HL-60 (cell line): Measurements from ENCODE around the gene PIGK.

Experiments
- DNase-seq, 2 experiments: peaks; one replicate each; pipeline ENCODE4 v3.0.0-alpha.2; 2010 to 2020; ENCODE audit warnings: low read depth in 1 of 2, low spot score in 1 of 2
- H3K27ac ChIP-seq: fragments of 250-450 bp; sonication (Bioruptor Pico); replicated peaks from 2 replicates; pipeline ENCODE4 v1.5.1; 2020; ENCODE audit warnings: mild to moderate bottlenecking, moderate library complexity
- H3K27me3 ChIP-seq: fragments of 250-450 bp; sonication (Bioruptor Pico); 2 replicates; pipeline ENCODE4 v1.5.1; 2021; ENCODE audit warnings: mild to moderate bottlenecking, moderate library complexity; ENCODE audit not compliant: insufficient read depth, poor library complexity, severe bottlenecking
- H3K4me3 ChIP-seq: replicated peaks from 2 replicates; pipeline ENCODE4 v1.5.1; 2011; ENCODE audit warnings: mild to moderate bottlenecking, control low read depth, low read length; ENCODE audit not compliant: insufficient read depth
- CTCF ChIP-seq: IDR thresholded peaks from one replicate; pipeline ENCODE4 v1.5.1; 2011; ENCODE audit warnings: low read length, control low read depth, inconsistent platforms; ENCODE audit not compliant: insufficient read depth
- GABPA ChIP-seq: IDR thresholded peaks from 2 replicates; pipeline ENCODE4 v1.6.1; 2012; ENCODE audit warnings: low read depth
- POLR2AphosphoS5 ChIP-seq: IDR thresholded peaks from 2 replicates; pipeline ENCODE4 v1.6.1; 2012; ENCODE audit warnings: low read depth
- REST ChIP-seq: IDR thresholded peaks from 2 replicates; pipeline ENCODE4 v1.6.1; 2012; ENCODE audit warnings: low read depth; ENCODE audit not compliant: insufficient replicate concordance
- SPI1 ChIP-seq: IDR thresholded peaks from 2 replicates; pipeline ENCODE4 v1.6.1; 2012; ENCODE audit warnings: low read depth, mild to moderate bottlenecking, borderline replicate concordance

Gene PIGK

GRCh38 chr1:77234096-77234495, 14.9 kb upstream of the PIGK start:
- TF ChIP-seq REST, result no peak
- TF ChIP-seq SPI1, result no peak
- no peak for TF ChIP-seq POLR2AphosphoS5
- TF ChIP-seq CTCF, result no peak
- TF ChIP-seq GABPA, result no peak

GRCh38 chr1:77232829-77233228, 13.6 kb upstream of the PIGK start:
- no peak overlapping the region for H3K4me3 ChIP-seq
- TF ChIP-seq CTCF (no peak), SPI1 (no peak), GABPA (no peak), REST (no peak), POLR2AphosphoS5 (no peak)
- no peak for DNase-seq
- H3K27me3 ChIP-seq, result no peaks in the 10 kb centered on the region
- H3K27ac ChIP-seq, result no peak overlapping the region

More at GRCh38 chr1:77234096-77234495, 14.9 kb upstream of the PIGK start:
- no peak overlapping the region for H3K27ac ChIP-seq
- no peak overlapping the region for H3K4me3 ChIP-seq
- no peaks in the 10 kb centered on the region for H3K27me3 ChIP-seq
- no peak for DNase-seq

- TF ChIP-seq POLR2AphosphoS5 (no peak), GABPA (no peak), CTCF (no peak), REST (no peak), SPI1 (no peak)
- Histone ChIP-seq H3K4me3 (no peak overlapping the region), H3K27ac (no peak overlapping the region), H3K27me3 (no peaks in the 10 kb centered on the region)
- DNase-seq, result no peak
Measured at GRCh38 chr1:77230051-77230450, 10.8 kb upstream of the PIGK start.
